Kidney capillary endothelial cell (primary cell): ENCODE measurements around the gene GALM.
"Not testable (repeated sequence)": the region's sequence is repeated elsewhere in the genome, so short reads cannot be mapped to it uniquely, and the experiment has no call there.

Source experiments
- DNase-seq: peaks from one replicate; pipeline ENCODE4 v3.0.0-alpha.2; 2018; ENCODE audit warnings: low spot score

The GALM gene

DNA sequence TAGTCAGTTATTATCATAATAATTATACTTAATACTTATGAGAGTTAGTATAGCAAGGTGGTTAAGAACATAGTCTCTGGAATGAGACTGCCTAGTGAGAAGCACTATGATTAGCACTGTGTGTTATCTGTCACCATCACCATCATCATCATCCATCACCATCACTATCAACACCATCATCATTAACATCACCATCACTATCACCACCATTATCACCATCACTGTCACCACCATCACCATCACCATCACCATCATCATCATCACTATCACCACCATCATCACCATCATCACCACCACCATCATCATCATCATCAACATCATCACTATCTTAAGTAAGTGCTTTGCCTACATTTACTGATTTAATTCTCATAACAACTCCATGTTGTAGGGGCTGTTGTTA, 45.6 kb downstream of the GALM start:
- no peak for DNase-seq

- DNase-seq: no peak
These were observed 46.5 kb downstream of the GALM start for GRCh38 chr2:38712413-38712812.

DNA sequence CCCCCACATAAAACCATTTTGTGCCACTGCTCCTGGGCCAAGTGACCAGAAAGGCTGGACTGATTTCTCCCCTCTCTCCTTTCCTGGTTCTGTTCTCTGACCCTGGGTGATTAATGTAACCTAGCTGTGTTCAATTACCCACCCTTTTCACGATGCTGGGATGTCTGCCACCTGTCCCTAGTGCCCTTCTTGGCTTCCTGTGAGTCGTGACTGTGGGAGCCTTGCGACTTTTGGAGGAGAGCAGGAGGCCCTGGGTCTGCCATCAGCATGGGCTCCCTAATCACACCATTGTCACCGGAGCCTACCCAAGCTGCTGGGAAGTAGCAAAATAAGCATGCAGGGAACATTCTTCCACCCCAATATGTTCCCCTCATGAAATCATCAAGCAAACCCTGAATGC, 47.0 kb downstream of the GALM start:
- no peak for DNase-seq

DNA sequence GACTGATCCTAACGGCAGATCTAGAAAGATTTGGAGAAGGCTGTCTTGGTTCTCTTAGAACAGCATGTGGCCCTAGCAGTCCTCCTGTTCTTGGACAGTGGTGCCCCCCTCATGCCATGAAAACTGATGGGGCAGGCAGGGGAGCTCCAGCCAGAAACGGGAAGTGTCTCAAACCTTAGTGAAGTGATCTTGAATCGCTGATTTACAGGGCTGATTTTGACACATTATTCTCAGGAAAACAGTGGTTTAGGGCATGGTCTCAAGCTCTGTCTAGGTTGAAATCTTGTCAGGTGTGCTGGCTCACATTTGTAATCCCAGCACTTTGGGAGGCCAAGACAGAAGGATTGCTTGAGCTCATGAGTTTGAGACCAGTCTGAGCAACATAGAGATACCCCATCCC, 47.4 kb downstream of the GALM start:
- DNase-seq: no peak

- DNase-seq: not testable (repeated sequence)
These were observed 49.0 kb downstream of the GALM start for GRCh38 chr2:38714941-38715340.

DNA sequence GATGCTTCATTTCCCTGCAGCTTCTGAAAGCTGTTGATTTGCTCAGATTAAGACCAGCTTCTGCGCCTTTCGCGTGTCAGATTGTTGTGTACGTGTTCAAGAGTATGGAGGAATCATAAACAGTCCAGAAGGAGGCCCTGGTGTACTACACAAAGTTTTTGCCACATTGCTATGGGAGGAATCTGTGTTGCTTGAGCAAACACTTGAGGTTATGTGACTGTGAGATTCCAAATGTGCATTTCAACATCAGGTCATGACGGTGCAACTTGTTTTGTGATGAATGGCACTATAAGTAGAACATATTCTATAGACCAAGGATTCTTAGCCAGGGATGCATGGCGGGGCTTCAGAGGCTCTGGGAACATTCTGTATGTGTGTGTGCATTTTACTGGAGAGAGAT, 50.3 kb downstream of the GALM start:
- no peak for DNase-seq

GRCh38 chr2:38718601-38719000, 52.7 kb downstream of the GALM start:
- DNase-seq: no peak

DNA sequence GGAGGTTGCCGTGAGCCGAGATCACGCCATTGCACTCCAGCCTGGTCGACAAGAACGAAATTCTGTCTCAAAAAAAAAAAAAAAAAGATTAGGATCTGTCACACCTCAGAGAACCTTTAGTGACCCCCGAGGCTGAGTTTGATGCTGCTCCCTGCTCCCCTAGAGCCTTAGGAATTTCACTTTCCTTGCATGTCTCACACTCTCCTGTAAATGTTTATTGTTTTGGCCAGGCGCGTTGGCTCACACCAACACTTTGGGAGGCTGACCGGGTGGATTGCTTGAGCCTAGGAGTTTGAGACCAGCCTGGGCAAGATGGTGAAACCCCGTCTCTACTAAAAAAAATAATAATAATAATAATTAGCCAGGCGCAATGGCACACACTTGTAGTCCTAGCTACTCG, 53.8 kb downstream of the GALM start:
- DNase-seq: no peak

DNA sequence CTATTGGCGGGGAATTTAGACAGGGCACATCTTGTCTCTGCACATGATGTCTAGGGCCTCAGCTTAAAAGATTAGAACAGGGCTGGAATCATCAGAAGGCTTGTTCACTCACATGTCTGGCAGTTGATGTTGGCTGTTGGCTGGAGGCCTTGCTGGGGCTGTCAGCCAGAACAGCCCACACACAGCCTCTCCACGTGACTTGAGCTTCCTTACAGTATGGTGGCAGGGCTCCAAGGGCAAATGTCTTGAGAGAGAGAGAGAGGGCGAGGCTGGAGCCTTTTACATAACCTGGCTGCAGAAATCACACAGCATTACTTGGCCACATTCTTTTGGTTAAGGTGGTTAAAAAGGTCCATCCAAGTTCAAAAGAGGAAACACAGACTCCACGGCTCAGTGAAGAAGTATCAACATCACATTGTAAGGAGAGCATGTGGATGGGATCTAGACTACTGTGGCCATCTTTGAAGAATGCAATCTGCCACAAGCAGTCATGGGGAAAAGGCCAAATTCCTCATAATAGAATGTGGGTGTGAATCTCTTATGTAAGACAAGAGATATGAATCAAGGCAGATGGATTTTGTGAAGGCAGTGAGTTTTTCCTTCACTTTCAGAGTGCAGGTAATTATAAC, 54.8 kb downstream of the GALM start:
- no peak for DNase-seq

GRCh38 chr2:38722271-38723061, 56.6 kb downstream of the GALM start:
- DNase-seq: no peak

GRCh38 chr2:38723173-38723572, 57.3 kb downstream of the GALM start:
- DNase-seq: no peak

DNA sequence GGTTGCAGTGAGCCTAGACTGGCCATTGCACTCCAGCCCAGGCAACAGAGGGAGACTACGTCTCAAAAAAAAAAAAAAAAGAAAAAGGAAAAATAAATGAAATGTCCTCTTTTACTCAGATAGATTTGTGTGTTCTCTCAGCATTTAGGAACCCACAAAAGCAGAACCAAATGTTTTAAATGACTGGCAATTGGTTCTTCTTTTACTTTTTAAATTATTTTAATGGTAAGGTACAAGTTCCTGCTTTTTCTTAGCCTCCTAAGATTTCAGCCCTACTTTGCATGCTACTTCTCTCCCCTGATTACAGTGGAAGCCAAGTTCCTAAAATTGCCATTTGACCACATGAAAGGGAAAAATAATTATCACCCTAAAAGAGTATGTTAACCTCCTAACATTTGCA, 61.7 kb downstream of the GALM start:
- no peak for DNase-seq

GRCh38 chr2:38728694-38729093, 62.8 kb downstream of the GALM start:
- DNase-seq: no peak

GRCh38 chr2:38731090-38731489, 65.2 kb downstream of the GALM start:
- DNase-seq: no peak

DNA sequence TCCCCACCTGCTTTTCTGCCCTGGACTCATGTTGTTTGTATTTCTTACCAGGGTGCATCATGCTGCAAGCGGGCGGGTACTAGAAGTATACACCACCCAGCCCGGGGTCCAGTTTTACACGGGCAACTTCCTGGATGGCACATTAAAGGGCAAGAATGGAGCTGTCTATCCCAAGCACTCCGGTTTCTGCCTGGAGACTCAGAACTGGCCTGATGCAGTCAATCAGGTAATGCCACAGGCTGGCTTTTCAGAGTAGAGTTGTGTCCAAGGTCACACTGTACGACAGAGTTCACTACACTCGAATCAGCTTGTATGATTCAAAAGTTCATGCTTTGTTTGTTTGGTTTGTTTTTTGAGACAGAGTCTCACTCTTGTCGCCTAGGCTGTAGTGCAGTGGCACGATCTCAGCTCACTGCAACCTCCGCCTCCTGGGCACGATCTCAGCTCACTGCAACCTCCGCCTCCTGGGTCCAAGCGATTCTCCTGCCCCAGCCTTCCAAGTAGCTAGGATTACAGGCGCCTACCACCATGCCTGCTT, 65.8 kb downstream of the GALM start:
- no peak for DNase-seq

DNA sequence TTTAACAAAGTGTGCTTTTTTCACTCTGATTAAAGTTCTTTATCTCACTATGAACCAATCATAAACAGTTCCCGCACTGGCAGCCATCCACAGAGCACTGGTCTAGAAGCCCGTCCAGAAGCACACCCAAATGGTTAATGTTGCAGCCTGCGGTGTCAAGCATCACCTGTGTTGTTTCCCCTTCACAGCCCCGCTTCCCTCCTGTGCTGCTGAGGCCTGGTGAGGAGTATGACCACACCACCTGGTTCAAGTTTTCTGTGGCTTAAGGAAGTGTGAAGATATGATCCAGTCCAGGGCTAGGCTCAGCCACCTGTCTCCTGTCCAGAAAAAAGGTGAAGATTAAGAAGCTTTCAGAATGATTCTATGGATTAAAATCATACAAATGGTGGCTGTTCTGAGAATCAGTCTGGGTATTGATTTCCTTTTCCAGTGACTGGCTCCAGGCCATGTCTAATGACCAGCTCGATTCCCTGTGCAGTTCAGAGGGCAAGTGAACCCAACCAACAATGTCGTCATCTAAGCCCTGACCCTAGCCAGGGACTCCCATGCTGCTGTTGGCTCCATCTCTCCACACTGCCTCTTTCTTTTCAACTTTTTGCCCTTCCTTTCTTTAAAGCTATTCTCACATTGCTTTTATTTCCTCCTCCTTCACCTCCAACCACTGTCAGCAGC, 67.5 kb downstream of the GALM start:
- DNase-seq: no peak

DNA sequence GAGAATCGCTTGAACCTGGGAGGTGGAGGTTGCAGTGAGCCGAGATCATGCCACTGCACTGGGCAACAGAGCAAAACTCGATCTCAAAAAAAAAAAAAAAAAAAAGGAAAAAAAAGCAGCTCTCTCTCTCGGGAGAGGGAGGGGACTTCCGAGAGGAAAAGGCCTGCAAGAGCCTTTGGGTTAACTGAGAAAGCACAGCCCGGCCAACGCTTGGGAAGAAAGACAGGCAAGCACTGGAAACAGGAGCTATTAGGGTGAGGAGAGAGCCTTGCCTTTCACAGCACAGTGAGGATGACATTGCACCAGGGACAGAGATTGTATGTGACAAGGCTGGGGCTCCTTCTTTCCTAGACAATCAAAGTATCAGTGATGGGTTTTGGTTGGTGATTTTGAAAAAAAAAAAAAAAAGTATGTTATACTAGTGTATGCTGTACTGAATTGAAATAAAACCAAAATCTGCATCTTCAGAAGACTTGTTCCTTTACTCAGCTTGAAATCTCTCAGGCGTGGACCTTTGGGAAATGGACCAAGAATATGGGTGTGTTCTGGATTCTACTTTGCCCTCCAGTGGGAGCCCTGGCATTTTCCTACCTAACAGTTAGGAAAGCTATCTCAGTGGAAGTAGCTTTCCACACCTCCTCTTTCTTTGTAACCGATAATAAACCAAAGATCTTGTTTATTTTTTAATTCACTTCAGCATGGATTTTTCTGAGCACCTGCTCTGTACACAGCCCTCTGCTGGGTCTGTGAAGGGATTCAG, 68.6 kb downstream of the GALM start:
- no peak for DNase-seq

GRCh38 chr2:38735999-38736320, 70.0 kb downstream of the GALM start:
- no peak for DNase-seq

GRCh38 chr2:38737000-38737698, 71.2 kb downstream of the GALM start:
- not testable (repeated sequence) for DNase-seq

DNA sequence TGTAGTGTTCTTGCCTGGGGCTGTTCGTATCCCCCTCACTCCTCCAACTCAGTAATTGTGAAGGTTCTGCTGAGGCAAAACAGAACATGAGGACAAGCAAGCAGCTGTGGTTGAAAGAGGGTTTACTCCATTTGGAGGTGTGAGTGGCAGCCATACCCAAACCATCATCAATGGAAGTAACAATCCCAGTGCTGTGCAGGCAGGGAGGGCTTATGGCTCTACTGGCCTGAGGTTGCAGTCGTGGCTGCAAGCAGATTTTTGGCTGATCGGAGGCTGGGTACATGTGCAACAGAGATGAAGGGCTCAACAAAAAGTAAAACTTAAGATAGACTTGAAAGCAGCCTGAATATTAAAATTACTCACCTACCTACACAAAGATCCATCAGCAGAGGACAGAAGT, 72.0 kb downstream of the GALM start:
- no peak for DNase-seq

DNA sequence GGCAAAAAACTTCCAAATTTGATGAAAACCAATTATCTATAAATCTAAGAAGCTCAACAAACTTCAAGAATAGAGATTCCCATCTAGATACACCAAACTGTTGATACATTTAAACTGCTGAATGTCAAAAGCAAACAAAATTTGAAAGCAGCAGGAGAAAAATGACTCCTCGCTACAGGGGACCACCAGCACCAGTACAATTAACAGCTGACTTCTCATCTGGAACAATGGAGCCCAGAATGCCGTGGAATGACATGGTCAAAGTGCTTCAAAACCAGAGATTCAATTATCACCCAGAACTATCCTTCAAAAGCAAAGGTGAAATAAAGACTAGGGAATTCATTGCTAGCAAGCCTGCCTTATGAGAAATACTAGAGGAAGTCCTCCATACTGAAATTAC, 73.6 kb downstream of the GALM start:
- no peak for DNase-seq
